ENCODE data around the gene TLNRD1. TPM values are rescaled to one million over a fixed set of nuclear protein-coding genes. Genes with fewer than 3 reads are reported as not detected.
A peak's percentile ranks its signal among the peaks of the same experiment; 100 is the strongest.

TLNRD1 gene
- total RNA-seq, 1 donor from 2014 or later, result 19.1 TPM

DNA sequence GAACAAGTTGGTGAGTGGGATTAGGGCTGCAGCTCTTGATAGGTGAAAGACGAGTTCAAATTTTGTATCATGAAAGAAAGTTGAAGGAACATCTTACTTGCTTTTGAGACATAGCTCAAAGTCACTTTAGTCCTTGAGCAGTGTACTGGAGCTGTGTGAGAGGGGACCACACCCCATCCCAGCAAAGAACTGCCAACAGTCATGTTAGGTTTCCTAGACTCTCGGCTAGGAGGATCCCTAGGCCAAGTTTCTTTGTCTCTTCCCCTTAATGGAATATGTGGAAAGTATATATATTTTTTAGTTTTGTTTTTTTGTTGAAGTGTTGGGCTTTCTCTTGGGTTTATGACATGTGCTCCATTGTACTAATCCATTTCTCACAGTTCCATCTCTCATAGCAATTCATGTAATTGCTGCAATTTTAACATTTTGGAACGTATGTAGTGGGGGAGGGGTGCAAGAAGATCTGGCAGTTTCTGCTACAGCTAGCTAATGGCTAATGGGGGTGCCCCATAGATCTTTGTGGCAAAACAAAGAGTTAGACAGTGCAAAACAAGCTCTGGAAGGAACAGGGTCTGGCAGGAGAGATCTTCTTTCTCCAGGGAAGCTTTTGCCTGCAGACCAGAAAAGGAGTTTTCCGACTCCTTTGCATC, 25.1 kb downstream of the TLNRD1 start:
- H3K27ac Mint-ChIP-seq, result no peak overlapping the region
- no peaks in the 10 kb centered on the region for H3K27me3 Mint-ChIP-seq (ENCODE audit: low read depth)
- no peak overlapping the region for H3K4me3 Mint-ChIP-seq (ENCODE audit: low read depth)
- no peak for DNase-seq (ENCODE audit: low spot score)
- intact Hi-C loops (cut with micrococcal nuclease), result no loop called here
- peaks cover 15% of the 10 kb centered on the region for H3K9me3 Mint-ChIP-seq
- peaks cover 42% of the 10 kb centered on the region for H3K4me1 Mint-ChIP-seq (ENCODE audit: low read depth)
- peaks cover 9% of the 10 kb centered on the region for H3K36me3 Mint-ChIP-seq (ENCODE audit: low read depth)

DNA sequence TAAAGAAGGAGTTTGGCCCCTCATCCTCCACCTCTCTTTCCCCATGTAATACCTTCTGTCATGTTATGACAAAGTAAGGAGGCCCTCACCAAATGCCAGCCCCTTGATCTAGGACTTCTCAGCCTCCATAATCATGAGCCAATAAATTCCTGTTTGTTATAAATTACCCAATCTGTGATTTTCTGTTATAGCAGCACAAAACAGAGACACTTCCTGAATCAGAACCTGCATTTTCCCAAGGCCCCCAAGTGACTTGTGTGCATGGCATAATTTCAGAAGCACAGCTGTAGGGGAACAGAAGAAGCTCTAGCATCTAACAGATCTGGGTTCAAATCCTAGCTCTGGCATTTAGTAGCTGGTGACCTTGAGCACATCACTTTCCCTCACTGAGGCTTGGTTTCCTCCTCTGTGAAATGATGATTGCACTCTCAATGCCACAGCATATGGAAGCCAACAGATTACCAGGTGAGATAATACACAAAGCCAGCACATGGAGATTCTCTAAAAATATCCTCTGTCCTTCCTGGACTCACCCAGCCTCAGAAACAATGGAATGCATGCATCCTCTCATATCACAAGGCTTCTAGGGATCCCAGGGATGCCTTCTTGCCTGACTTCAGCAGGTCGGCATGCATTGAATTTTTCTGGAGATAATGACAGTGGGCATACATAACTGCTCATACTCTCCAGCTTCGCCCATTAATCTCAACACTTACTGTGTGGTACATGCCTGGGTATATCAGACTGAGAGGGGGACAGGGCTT, 26.3 kb downstream of the TLNRD1 start:
- DNase-seq (ENCODE audit: low spot score), result no peak
- no peaks in the 10 kb centered on the region for H3K27me3 Mint-ChIP-seq (ENCODE audit: low read depth)
- peaks cover 24% of the 10 kb centered on the region for H3K9me3 Mint-ChIP-seq
- peaks cover 9% of the 10 kb centered on the region for H3K36me3 Mint-ChIP-seq (ENCODE audit: low read depth)
- no peak overlapping the region for H3K4me3 Mint-ChIP-seq (ENCODE audit: low read depth)
- no peak overlapping the region for H3K27ac Mint-ChIP-seq
- intact Hi-C loops (cut with micrococcal nuclease), result no loop called here
- H3K4me1 Mint-ChIP-seq (ENCODE audit: low read depth), result peaks cover 46% of the 10 kb centered on the region

DNA sequence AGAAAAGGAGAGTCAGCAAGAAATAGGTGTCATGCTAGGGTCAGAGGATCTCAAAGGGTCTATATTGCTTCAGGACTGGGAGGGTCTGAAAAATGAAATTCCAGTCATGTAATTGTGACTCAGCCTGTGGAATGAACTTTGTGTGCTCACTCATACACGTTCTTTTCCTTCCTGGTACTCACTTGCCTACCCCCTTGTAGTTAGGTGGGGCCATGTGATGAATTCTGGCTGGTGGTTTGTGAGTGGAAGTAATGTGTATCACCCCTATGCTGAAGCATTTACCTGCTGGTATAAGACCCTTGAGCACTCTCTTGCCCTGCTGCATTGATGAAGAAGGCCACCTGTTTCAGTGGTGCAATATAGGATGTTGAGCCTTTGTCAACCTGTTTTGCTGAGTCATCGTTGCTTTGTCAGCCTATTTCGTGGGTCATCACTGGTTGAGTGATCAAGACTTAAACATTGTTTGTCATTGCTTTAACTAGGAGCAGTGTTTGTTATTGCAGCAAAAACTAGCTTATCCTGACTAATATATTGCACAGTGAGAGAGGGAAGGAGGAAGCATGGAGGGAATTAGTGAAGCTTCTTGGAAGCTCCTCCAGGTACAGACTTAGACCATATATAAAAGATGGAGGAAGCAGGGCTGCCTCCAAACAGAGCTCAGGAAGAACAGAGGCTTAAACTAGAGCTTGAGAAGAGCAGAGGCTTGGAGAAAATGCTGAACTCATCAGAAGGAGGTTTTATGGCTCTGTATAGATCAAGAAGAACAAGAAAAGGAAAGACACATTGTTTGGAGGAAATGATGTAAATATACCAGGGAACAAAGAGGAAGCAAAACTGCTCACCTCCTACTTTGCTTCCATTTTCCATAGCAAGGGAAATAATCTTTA, 28.9 kb downstream of the TLNRD1 start:
- Mint-ChIP-seq H3K36me3 (ENCODE audit: low read depth) (peaks cover 9% of the 10 kb centered on the region), H3K27ac (no peak overlapping the region), H3K27me3 (ENCODE audit: low read depth) (no peaks in the 10 kb centered on the region), H3K4me1 (ENCODE audit: low read depth) (peaks cover 45% of the 10 kb centered on the region), H3K4me3 (ENCODE audit: low read depth) (no peak overlapping the region), H3K9me3 (peaks cover 24% of the 10 kb centered on the region)
- intact Hi-C loops (cut with micrococcal nuclease), result no loop called here
- DNase-seq (ENCODE audit: low spot score), result no peak

DNA sequence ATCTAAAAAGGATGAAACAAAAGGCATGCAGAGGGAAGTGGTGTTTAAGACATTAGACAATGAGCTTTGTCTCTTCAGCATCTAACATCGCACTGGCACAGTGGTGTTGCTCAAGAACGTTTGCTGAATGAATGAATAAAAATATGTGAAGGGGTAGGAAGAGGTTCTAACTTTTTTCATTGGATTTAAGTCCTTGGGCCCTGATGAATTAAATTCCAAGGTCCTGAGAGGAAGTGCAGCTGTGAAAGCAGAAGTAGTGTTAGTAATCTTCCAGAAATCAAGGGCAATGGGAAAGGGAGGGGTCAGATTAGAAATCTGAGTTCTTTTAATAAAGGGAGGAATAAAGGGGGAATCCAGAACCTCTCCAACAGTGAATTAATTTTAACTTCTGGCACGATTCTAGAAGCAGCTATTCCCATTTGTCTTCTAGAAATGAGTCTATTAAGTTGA, 29.6 kb downstream of the TLNRD1 start:
- H3K36me3 Mint-ChIP-seq (ENCODE audit: low read depth), result peaks cover 9% of the 10 kb centered on the region
- no peak overlapping the region for H3K27ac Mint-ChIP-seq
- intact Hi-C loops (cut with micrococcal nuclease), result no loop called here
- peaks cover 24% of the 10 kb centered on the region for H3K9me3 Mint-ChIP-seq
- H3K4me3 Mint-ChIP-seq (ENCODE audit: low read depth), result no peak overlapping the region
- DNase-seq (ENCODE audit: low spot score), result no peak
- H3K27me3 Mint-ChIP-seq (ENCODE audit: low read depth), result no peaks in the 10 kb centered on the region
- peaks cover 40% of the 10 kb centered on the region for H3K4me1 Mint-ChIP-seq (ENCODE audit: low read depth)

DNA sequence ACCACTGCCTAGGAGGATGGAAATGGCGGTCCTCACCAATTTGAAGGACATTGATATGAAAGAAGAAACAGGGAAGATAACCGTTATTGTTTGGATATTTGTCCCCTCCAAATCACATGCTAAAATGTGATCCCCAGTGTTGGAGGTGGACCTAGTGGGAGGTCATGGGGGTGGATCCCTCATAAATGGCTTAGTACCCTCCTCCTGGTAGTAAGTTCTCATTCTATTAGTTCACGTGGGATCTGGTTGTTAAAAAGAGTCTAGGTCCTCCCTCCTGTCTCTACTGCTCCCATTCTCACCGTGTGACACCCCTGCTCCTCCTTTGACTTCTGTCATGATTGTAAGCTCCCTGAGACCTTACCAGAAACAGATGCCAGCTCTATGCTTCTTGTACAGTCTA, 30.5 kb downstream of the TLNRD1 start:
- H3K27me3 Mint-ChIP-seq (ENCODE audit: low read depth), result peaks cover 2% of the 10 kb centered on the region
- peaks cover 35% of the 10 kb centered on the region for H3K4me1 Mint-ChIP-seq (ENCODE audit: low read depth)
- intact Hi-C loops (cut with micrococcal nuclease), result no loop called here
- peaks cover 24% of the 10 kb centered on the region for H3K9me3 Mint-ChIP-seq
- DNase-seq (ENCODE audit: low spot score), result no peak
- H3K27ac Mint-ChIP-seq, result no peak overlapping the region
- H3K4me3 Mint-ChIP-seq (ENCODE audit: low read depth), result no peak overlapping the region
- H3K36me3 Mint-ChIP-seq (ENCODE audit: low read depth), result peaks cover 9% of the 10 kb centered on the region

DNA sequence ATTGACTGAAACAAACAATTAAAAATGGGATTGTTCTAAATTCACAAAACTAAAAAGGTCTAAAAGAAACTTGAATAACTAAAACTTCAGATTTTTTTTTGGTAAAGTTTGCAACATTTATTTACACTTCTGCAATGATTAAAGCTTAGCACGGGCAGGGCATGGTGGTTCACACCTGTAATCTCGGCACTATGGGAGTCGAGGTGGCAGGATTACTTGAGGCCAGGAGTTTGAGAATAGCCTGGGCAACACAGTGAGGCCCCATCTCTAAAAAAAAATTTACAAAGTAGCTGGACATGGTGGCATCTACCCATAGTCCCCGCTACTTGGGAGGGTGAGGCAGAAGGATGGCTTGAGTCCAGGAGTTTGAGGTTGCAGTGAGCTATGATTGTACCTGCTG, 31.6 kb downstream of the TLNRD1 start:
- intact Hi-C loops (cut with micrococcal nuclease), result loop anchor here (1.0 kb wide), 1 partner anchor 8 kb away; no protein-coding TSS in a partner anchor
- Mint-ChIP-seq H3K27me3 (ENCODE audit: low read depth) (peaks cover 2% of the 10 kb centered on the region), H3K27ac (no peak overlapping the region), H3K36me3 (ENCODE audit: low read depth) (peaks cover 9% of the 10 kb centered on the region), H3K4me1 (ENCODE audit: low read depth) (peaks cover 25% of the 10 kb centered on the region), H3K9me3 (peaks cover 24% of the 10 kb centered on the region), H3K4me3 (ENCODE audit: low read depth) (no peak overlapping the region)
- no peak for DNase-seq (ENCODE audit: low spot score)

DNA sequence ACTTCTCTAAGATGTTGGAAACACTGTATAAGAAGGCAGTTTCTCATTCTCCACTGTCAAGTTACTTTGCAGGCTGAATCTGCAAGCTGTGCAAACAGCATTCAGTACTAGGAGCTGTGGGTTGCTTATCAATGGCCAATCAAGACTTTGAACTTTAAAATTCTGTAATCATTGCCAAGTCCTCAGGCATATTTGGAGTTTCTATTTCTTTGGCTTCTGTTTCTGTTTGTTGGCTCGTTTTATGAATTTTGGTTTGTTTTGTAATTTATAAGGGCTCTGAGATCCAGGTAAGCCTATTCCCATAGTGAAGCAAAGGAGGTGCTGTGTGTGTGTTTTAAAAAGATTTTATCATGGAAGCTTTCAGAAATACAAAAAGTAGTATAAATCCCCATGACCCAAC, 32.1 kb downstream of the TLNRD1 start:
- Mint-ChIP-seq H3K36me3 (ENCODE audit: low read depth) (peaks cover 9% of the 10 kb centered on the region), H3K27me3 (ENCODE audit: low read depth) (peaks cover 2% of the 10 kb centered on the region), H3K4me3 (ENCODE audit: low read depth) (peak overlapping the region; percentile 3), H3K9me3 (peaks cover 24% of the 10 kb centered on the region), H3K27ac (no peak overlapping the region), H3K4me1 (ENCODE audit: low read depth) (peaks cover 25% of the 10 kb centered on the region)
- intact Hi-C loops (cut with micrococcal nuclease), result loop anchor here (1.0 kb wide), 1 partner anchor 9 kb away; no protein-coding TSS in a partner anchor
- DNase-seq (ENCODE audit: low spot score), result no peak

DNA sequence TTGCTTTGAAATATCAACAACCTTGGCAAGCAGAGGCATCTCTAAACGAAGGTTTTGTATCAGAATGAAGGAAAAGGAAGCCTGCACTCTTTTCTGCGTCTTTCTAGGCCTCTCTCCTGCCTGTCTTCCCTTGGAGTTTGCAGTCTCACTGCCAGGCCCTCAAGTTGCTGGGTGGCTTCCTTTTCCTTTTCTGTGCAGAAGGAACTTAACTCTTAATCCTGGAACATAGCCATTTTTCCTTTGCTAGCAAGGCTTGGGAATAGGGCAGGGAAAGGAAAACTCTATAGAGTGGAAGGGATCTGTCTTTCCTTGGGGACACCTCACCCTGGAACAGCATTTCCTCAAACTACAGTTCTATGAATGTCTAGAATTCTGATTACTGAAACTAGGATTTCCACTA, 32.8 kb downstream of the TLNRD1 start:
- intact Hi-C loops (cut with micrococcal nuclease), result no loop called here
- peaks cover 24% of the 10 kb centered on the region for H3K9me3 Mint-ChIP-seq
- H3K4me3 Mint-ChIP-seq (ENCODE audit: low read depth), result no peak overlapping the region
- no peak for DNase-seq (ENCODE audit: low spot score)
- peaks cover 9% of the 10 kb centered on the region for H3K36me3 Mint-ChIP-seq (ENCODE audit: low read depth)
- H3K4me1 Mint-ChIP-seq (ENCODE audit: low read depth), result peaks cover 28% of the 10 kb centered on the region
- H3K27me3 Mint-ChIP-seq (ENCODE audit: low read depth), result peaks cover 2% of the 10 kb centered on the region
- no peak overlapping the region for H3K27ac Mint-ChIP-seq

DNA sequence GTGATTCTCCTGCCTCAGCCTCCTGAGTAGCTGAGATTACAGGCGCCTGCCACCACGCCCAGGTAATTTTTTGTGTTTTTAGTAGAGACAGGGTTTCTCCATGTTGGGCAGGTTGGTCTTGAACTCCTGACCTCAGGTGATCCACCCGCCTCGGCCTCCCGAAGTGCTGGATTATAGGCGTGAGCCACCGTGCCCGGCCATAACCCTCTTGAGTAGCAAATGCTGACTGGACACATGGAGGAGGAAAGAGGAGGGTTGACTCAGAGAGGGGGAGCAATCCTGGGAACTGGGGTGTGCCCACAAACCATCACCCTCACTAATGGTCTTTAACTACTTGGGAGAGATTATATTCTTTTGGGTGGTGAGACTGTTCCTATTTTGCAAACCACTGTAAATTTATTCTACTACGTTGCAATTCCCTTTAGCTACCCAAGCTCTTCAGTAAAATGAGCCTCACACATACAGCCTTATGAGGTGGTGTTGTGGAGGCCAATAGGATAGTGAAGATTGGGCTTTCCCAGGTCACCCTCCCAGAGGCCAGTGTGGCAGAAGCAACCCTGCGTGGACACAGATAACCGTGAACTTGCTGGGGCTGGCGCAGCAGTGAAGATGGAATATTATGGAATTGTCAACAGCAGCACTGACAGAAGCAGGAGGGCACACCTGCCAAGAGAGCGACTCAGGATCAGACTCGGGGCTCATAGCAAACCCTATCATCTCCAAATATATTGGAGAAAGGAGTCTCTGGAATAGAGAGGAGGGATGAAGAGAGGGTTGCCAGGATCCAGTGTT, 37.4 kb downstream of the TLNRD1 start:
- Mint-ChIP-seq H3K36me3 (ENCODE audit: low read depth) (no peaks in the 10 kb centered on the region), H3K4me1 (ENCODE audit: low read depth) (peaks cover 18% of the 10 kb centered on the region), H3K4me3 (ENCODE audit: low read depth) (no peak overlapping the region), H3K27ac (no peak overlapping the region), H3K27me3 (ENCODE audit: low read depth) (peaks cover 2% of the 10 kb centered on the region), H3K9me3 (no peaks in the 10 kb centered on the region)
- DNase-seq (ENCODE audit: low spot score), result no peak
- intact Hi-C loops (cut with micrococcal nuclease), result no loop called here

DNA sequence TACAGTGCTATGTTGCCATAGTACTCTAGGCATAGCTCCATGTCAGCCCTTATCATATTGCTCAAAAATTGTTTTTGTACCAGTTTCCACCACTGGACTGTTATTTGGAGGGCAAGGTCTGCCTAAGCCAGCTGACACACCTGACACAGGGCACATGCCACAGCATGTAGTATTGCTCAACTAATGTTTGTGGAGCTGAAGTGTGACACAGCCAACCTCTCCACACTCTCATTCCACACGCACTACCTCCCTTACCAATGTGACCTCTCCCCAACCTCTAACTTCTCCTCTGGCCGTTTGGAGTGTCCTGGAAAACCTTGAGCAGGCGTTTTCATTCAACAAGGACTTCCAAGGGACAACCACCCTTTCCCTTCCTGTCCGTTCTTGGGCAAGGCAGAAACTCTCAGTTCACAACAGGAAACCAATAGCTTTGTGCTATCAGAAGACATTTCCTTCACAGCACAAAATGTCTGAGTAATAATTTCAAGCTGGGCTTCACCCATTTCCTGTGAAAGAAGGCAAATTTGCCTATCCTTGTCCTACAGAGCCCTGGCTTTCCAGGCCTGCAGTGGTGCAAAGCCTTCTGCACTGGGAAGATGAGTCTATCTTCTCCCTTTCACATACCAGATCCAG, 38.4 kb downstream of the TLNRD1 start:
- no peak for DNase-seq (ENCODE audit: low spot score)
- Mint-ChIP-seq H3K4me1 (ENCODE audit: low read depth) (peaks cover 19% of the 10 kb centered on the region), H3K27ac (peak overlapping the region; percentile 73), H3K27me3 (ENCODE audit: low read depth) (peaks cover 2% of the 10 kb centered on the region), H3K36me3 (ENCODE audit: low read depth) (no peaks in the 10 kb centered on the region), H3K4me3 (ENCODE audit: low read depth) (no peak overlapping the region), H3K9me3 (no peaks in the 10 kb centered on the region)
- intact Hi-C loops (cut with micrococcal nuclease), result no loop called here

DNA sequence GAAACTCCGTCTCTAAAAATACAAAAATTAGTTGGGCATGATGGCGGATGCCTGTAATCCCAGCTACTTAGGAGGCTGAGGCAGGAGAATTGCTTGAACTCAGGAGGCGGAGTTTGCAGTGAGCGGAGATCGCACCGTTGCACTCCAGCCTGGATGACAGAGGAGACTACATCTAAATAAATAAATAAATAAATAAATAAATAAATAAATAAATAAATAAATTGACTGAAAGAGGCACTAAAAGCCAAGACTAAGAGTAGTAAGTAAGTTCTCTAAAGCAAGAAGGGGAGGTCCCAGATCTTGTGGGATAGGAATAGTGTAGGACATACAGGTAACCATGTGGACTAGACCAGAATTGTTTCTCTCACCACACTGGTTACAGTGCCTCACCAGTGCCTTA, 40.0 kb downstream of the TLNRD1 start:
- Mint-ChIP-seq H3K4me3 (ENCODE audit: low read depth) (no peak overlapping the region), H3K36me3 (ENCODE audit: low read depth) (no peaks in the 10 kb centered on the region), H3K9me3 (peaks cover 2% of the 10 kb centered on the region), H3K4me1 (ENCODE audit: low read depth) (peaks cover 19% of the 10 kb centered on the region), H3K27me3 (ENCODE audit: low read depth) (no peaks in the 10 kb centered on the region), H3K27ac (no peak overlapping the region)
- no peak for DNase-seq (ENCODE audit: low spot score)
- intact Hi-C loops (cut with micrococcal nuclease), result no loop called here
